Neural cell (in vitro differentiated cells): ENCODE data around the gene ARTN. TPM values are rescaled to one million over a fixed set of nuclear protein-coding genes. Genes with fewer than 3 reads are reported as not detected.
A peak's percentile ranks its signal among the peaks of the same experiment; 100 is the strongest.

Source experiments
- H2AFZ ChIP-seq: fragments of 200-600, 300-800 bp; sonication (generic), shearing (Covaris generic); 2 replicates; pipeline ENCODE4 v1.6.0; 2014; ENCODE audit warnings: low read depth, mild to moderate bottlenecking, antibody characterized with exemption, low read length, moderate library complexity
- H3F3A ChIP-seq: fragments of 200-600 bp; shearing (Covaris generic); 2 replicates; pipeline ENCODE4 v1.6.1; 2016; ENCODE audit warnings: mild to moderate bottlenecking, moderate library complexity, mixed read lengths, antibody characterized with exemption, low read length; ENCODE audit not compliant: insufficient read depth, poor library complexity, severe bottlenecking
- H3K27ac ChIP-seq: fragments of 200-600, 300-800 bp; sonication (generic), shearing (Covaris generic); 2 replicates; pipeline ENCODE4 v1.5.1; 2014; ENCODE audit warnings: mild to moderate bottlenecking, low read length, moderate library complexity
- H3K27me3 ChIP-seq: fragments of 300-800, 200-600 bp; sonication (generic), shearing (Covaris generic); 2 replicates; pipeline ENCODE4 v1.6.0; 2014; ENCODE audit warnings: mild to moderate bottlenecking, low read depth, low read length, moderate library complexity; ENCODE audit not compliant: insufficient read depth
- H3K36me3 ChIP-seq: fragments of 300-800, 200-600 bp; sonication (generic), shearing (Covaris generic); 2 replicates; pipeline ENCODE4 v1.5.1; 2014; ENCODE audit warnings: mild to moderate bottlenecking, antibody characterized with exemption, low read length, moderate library complexity; ENCODE audit not compliant: insufficient read depth
- H3K4me2 ChIP-seq: fragments of 300-800, 200-600 bp; sonication (generic), shearing (Covaris generic); 2 replicates; pipeline ENCODE4 v1.6.0; 2014; ENCODE audit warnings: mild to moderate bottlenecking, low read length
- H3K4me3 ChIP-seq: fragments of 300-800, 200-600 bp; sonication (generic), shearing (Covaris generic); 2 replicates; pipeline ENCODE4 v1.5.1; 2014; ENCODE audit warnings: mild to moderate bottlenecking, low read length, moderate library complexity
- H3K79me2 ChIP-seq: fragments of 200-600 bp; shearing (Covaris generic); replicated peaks from 2 replicates; pipeline ENCODE4 v1.6.0; 2014; ENCODE audit warnings: mild to moderate bottlenecking, low read length, moderate library complexity; ENCODE audit not compliant: insufficient read depth
- H3K9ac ChIP-seq: fragments of 300-800, 200-600 bp; sonication (generic), shearing (Covaris generic); 2 replicates; pipeline ENCODE4 v1.6.1; 2016; ENCODE audit warnings: mild to moderate bottlenecking, low read length, mixed read lengths
- H3K9me2 ChIP-seq: fragments of 200-600 bp; shearing (Covaris generic); 2 replicates; pipeline ENCODE4 v1.6.1; 2016; ENCODE audit warnings: mild to moderate bottlenecking, low read length, mixed read lengths; ENCODE audit not compliant: insufficient read depth
- H3K9me3 ChIP-seq: fragments of 200-600, 300-800 bp; sonication (generic), shearing (Covaris generic); 2 replicates; pipeline ENCODE4 v1.6.1; 2016; ENCODE audit warnings: mild to moderate bottlenecking, mixed run types, low read length, moderate library complexity, mixed read lengths
- H4K20me1 ChIP-seq: fragments of 200-600 bp; shearing (Covaris generic); 2 replicates; pipeline ENCODE4 v1.6.1; 2016; ENCODE audit warnings: mild to moderate bottlenecking, mixed run types; ENCODE audit not compliant: insufficient read depth
- CTCF ChIP-seq: fragments of 450-650 bp; IDR thresholded peaks from 2 replicates; pipeline ENCODE4 v1.5.1; 2014; ENCODE audit warnings: antibody characterized with exemption, mild to moderate bottlenecking, moderate library complexity; ENCODE audit not compliant: poor library complexity, severe bottlenecking
- EP300 ChIP-seq: fragments of 450-650 bp; conservative IDR thresholded peaks from 2 replicates; pipeline ENCODE4 v1.6.1; 2014; ENCODE audit warnings: antibody characterized with exemption, mild to moderate bottlenecking, moderate library complexity; ENCODE audit not compliant: poor library complexity, severe bottlenecking
- EZH2 ChIP-seq: fragments of 200-600, 300-800 bp; shearing (Covaris generic), sonication (generic); IDR thresholded peaks from 2 replicates; pipeline ENCODE4 v1.6.1; 2014; ENCODE audit warnings: antibody characterized with exemption, low read length, borderline replicate concordance, mild to moderate bottlenecking; ENCODE audit not compliant: insufficient read depth, poor library complexity, severe bottlenecking
- MXI1 ChIP-seq: fragments of 450-650 bp; conservative IDR thresholded peaks from 2 replicates; pipeline ENCODE4 v1.6.1; 2014; ENCODE audit warnings: antibody characterized with exemption, mild to moderate bottlenecking; ENCODE audit not compliant: poor library complexity, severe bottlenecking
- POLR2AphosphoS5 ChIP-seq: IDR thresholded peaks from 2 replicates; pipeline ENCODE4 v1.6.1; 2012
- RAD21 ChIP-seq: fragments of 450-650 bp; conservative IDR thresholded peaks from 2 replicates; pipeline ENCODE4 v1.6.1; 2014; ENCODE audit warnings: antibody characterized with exemption, mild to moderate bottlenecking, moderate library complexity
- REST ChIP-seq: IDR thresholded peaks from 2 replicates; pipeline ENCODE4 v1.6.1; 2012; ENCODE audit warnings: borderline replicate concordance
- SMC3 ChIP-seq: fragments of 450-650 bp; conservative IDR thresholded peaks from 2 replicates; pipeline ENCODE4 v1.6.1; 2014; ENCODE audit warnings: antibody characterized with exemption, mild to moderate bottlenecking, moderate library complexity; ENCODE audit not compliant: poor library complexity
- TAF1 ChIP-seq: IDR thresholded peaks from 2 replicates; pipeline ENCODE4 v1.6.1; 2012; ENCODE audit warnings: low read depth
- polyA plus RNA-seq: library from polyadenylated mRNA; depleted of rRNA; stranded (reverse); fragments of >200 nt; gene quantifications from 2 replicates; pipeline ENCODE4 v1.2.3, GENCODE V29; 2014

Gene ARTN
- polyA plus RNA-seq, 1 donor from 2014 or later = 1.4 TPM

GRCh38 chr1:43937179-43937865 is 3.7 kb downstream of the ARTN start:
- Histone ChIP-seq H3K36me3 (no peaks in the 10 kb centered on the region), H3K9ac (peak overlapping the region; percentile 41), H3K79me2 (no peaks in the 10 kb centered on the region), H3K27me3 (peaks cover 34% of the 10 kb centered on the region), H3K4me2 (no peak overlapping the region), H3F3A (no peaks in the 10 kb centered on the region), H4K20me1 (no peaks in the 10 kb centered on the region), H3K4me3 (no peak overlapping the region), H3K9me3 (no peaks in the 10 kb centered on the region), H3K27ac (no peak overlapping the region), H2AFZ (no peak overlapping the region), H3K9me2 (no peaks in the 10 kb centered on the region)
- no peak for TF ChIP-seq TAF1

GRCh38 chr1:43938383-43938782 is 4.8 kb downstream of the ARTN start:
- Histone ChIP-seq H3K9ac (no peak overlapping the region), H4K20me1 (no peaks in the 10 kb centered on the region), H2AFZ (no peak overlapping the region), H3K36me3 (no peaks in the 10 kb centered on the region), H3K4me3 (no peak overlapping the region), H3K27ac (no peak overlapping the region), H3K27me3 (peaks cover 26% of the 10 kb centered on the region), H3K4me2 (no peak overlapping the region), H3K9me2 (no peaks in the 10 kb centered on the region), H3K9me3 (no peaks in the 10 kb centered on the region), H3K79me2 (no peaks in the 10 kb centered on the region), H3F3A (no peaks in the 10 kb centered on the region)
- TF ChIP-seq TAF1 = no peak
- TF ChIP-seq REST = no peak
- TF ChIP-seq RAD21 = no peak
- TF ChIP-seq EZH2 = no peak
- no peak for TF ChIP-seq POLR2AphosphoS5
- TF ChIP-seq EP300 = no peak
- no peak for TF ChIP-seq MXI1
- TF ChIP-seq SMC3 = no peak
- no peak for TF ChIP-seq CTCF
